Esophagus muscularis mucosa (tissue), 4 donors: Measurements from ENCODE around the gene PXMP4. TPM values are rescaled to one million over a fixed set of nuclear protein-coding genes. Genes with fewer than 3 reads are reported as not detected.

Source experiments
- DNase-seq: peaks from one replicate; pipeline ENCODE4 v3.0.0-alpha.2; 2017; ENCODE audit errors: extremely low spot score
- H3K27ac ChIP-seq, 4 donors: fragments of 200-600 bp; sonication (generic); replicated peaks in 1 of 4; 1 replicate in 3 of 4; 2 replicates in 1 of 4; pipeline ENCODE4 v1.5.1; 2016 to 2019; ENCODE audit warnings: mild to moderate bottlenecking in 1 of 4
- H3K27me3 ChIP-seq, 4 donors: fragments of 200-600 bp; sonication (generic); one replicate each; pipeline versions ENCODE4 v1.5.1 to v1.6.0; 2016 to 2019
- H3K36me3 ChIP-seq, 4 donors: fragments of 200-600 bp; sonication (generic); one replicate each; pipeline ENCODE4 v1.5.1; 2016 to 2019
- H3K4me1 ChIP-seq, 4 donors: fragments of 200-600 bp; sonication (generic); one replicate each; pipeline ENCODE4 v1.5.1; 2016 to 2019
- H3K4me3 ChIP-seq, 4 donors: fragments of 200-600 bp; sonication (generic); 1 replicate in 2 of 4; 2 replicates in 2 of 4; pipeline ENCODE4 v1.5.1; 2016 to 2019; ENCODE audit warnings: mild to moderate bottlenecking in 4 of 4, moderate library complexity in 1 of 4
- H3K9me3 ChIP-seq, 4 donors: fragments of 200-600 bp; sonication (generic); 1 replicate in 3 of 4; 2 replicates in 1 of 4; pipeline ENCODE4 v1.5.1; 2016 to 2019
- CTCF ChIP-seq, 3 experiments: fragments of 200-600 bp in 2 of 3; fragments of 450-650 bp in 1 of 3; sonication (generic) in 2 of 3; IDR thresholded peaks; one replicate each; pipeline ENCODE4 v1.5.1; 2017 to 2019; ENCODE audit warnings: antibody characterized with exemption in 3 of 3, mild to moderate bottlenecking in 2 of 3, moderate library complexity in 1 of 3
- EP300 ChIP-seq: sonication (generic); formaldehyde crosslinking; IDR thresholded peaks from one replicate; pipeline ENCODE4 v1.6.1; 2017; ENCODE audit warnings: antibody characterized with exemption
- POLR2A ChIP-seq: fragments of 450-650 bp; IDR thresholded peaks from one replicate; pipeline ENCODE4 v1.6.1; 2017; ENCODE audit warnings: antibody characterized with exemption, moderate library complexity, mild to moderate bottlenecking, low read depth
- POLR2AphosphoS5 ChIP-seq, 2 donors: sonication (generic); formaldehyde crosslinking; IDR thresholded peaks; one replicate each; pipeline ENCODE4 v1.6.1; 2017; ENCODE audit warnings: antibody characterized with exemption in 2 of 2
- WGBS: methylation state at CpG from one replicate; pipeline ENCODE4 v1.1.5; 2018; 5-methylcytosine and 5-hydroxymethylcytosine counted together
- intact Hi-C: fragments of 100-400 bp; cut with DNase I; formaldehyde crosslinking; loops from one replicate; pipeline ENCODE4 v1.15.1; 2023
- total RNA-seq, 4 donors: library from RNA; depleted of rRNA; stranded (reverse); fragments of >200 nt; gene quantifications; one replicate each; pipeline versions ENCODE4 v1.1.0 to v1.2.1, GENCODE V29; 2016

PXMP4 gene
- total RNA-seq, 4 donors from 2014 or later, result 4.5 to 13.0 (median 9.2) TPM

- Histone ChIP-seq H3K27me3 (no peaks in the 10 kb centered on the region), H3K4me1 (peaks cover 29 to 40% (median 36%) of the 10 kb centered on the region in 4 donors), H3K9me3 (no peaks in the 10 kb centered on the region), H3K4me3 (peak within 1 kb of the TSS; percentile 75 to 94 (median 82)), H3K36me3 (peaks cover 11 to 36% (median 32%) of the 10 kb centered on the region in 4 donors), H3K27ac (peak within 1 kb of the TSS; percentile 87 to 96 (median 92))
- no peak for TF ChIP-seq POLR2AphosphoS5 (IDR thresholded peaks at IDR 0.05)
- TF ChIP-seq POLR2A, result no peak
- TF ChIP-seq EP300, result no peak
- no peak for TF ChIP-seq CTCF (IDR thresholded peaks at IDR 0.05)
- DNase-seq, result no peak
- WGBS, result 97% methylated on average over 10 of the region's 10 CpGs
- intact Hi-C loops, result no loop called here
Measured at GRCh38 chr20:33662172-33662571, 57.9 kb downstream of the PXMP4 start, which contains the start of gene C20orf144. C20orf144 (plus strand) TSS chr20:33662327; CDS start chr20:33662346, 19 bp downstream.

GRCh38 chr20:33660685-33661058 lies 59.4 kb downstream of the PXMP4 start:
- H3K9me3 ChIP-seq, result no peaks in the 10 kb centered on the region
- H3K4me3 ChIP-seq, result no peak overlapping the region
- peaks cover 19 to 28% (median 23%) of the 10 kb centered on the region in 4 donors for H3K4me1 ChIP-seq
- peaks cover 12 to 47% (median 38%) of the 10 kb centered on the region in 4 donors for H3K36me3 ChIP-seq
- H3K27ac ChIP-seq, result no peak overlapping the region
- no peaks in the 10 kb centered on the region for H3K27me3 ChIP-seq
- WGBS, result 90% methylated on average over 7 of the region's 7 CpGs
- no peak for TF ChIP-seq POLR2AphosphoS5 (IDR thresholded peaks at IDR 0.05)
- no peak for TF ChIP-seq CTCF (IDR thresholded peaks at IDR 0.05)
- TF ChIP-seq POLR2A, result no peak
- no peak for TF ChIP-seq EP300
- no peak for DNase-seq
- intact Hi-C loops, result no loop called here

DNA sequence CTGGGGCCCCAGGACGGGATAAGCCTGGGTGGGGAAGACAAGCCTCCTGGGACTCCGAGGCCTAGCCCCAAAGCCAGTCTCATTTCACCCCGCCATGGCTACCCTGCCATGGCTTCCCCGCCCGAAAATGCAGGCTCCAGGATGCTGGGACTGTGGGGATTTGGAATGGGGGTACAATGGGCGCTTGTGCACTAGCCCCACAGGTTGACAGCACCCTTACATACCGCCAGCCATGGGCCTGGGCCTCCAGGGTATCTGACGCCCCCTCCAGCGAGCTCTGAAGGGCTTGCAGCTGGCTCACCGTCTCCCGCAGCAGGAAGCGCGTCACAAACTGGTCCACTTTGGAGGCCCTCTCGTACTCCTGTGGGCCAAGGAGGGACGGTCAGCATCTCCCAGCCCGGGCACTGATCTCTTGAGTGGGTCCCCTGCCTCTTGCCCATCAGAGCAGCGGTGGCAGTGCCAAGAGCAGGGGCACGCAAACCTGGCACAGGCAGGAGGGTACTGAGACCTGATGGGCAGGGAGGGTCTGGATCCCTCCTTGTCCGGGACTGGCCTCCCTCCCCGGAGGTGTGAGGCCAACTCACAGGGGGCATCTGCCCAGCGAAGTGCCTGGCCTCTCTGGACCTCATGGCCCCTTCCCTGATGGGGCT lies 60.0 kb downstream of the PXMP4 start:
- DNase-seq, result no peak
- WGBS, result 88% methylated on average over 16 of the region's 21 CpGs
- no peak overlapping the region for H3K4me3 ChIP-seq
- H3K9me3 ChIP-seq, result no peaks in the 10 kb centered on the region
- peaks cover 18 to 25% (median 22%) of the 10 kb centered on the region in 4 donors for H3K4me1 ChIP-seq
- intact Hi-C loops, result no loop called here
- no peaks in the 10 kb centered on the region for H3K27me3 ChIP-seq
- H3K27ac ChIP-seq, result no peak overlapping the region
- peaks cover 12 to 47% (median 38%) of the 10 kb centered on the region in 4 donors for H3K36me3 ChIP-seq
- no peak for TF ChIP-seq EP300
- no peak for TF ChIP-seq POLR2AphosphoS5 (IDR thresholded peaks at IDR 0.05)
- no peak for TF ChIP-seq CTCF (IDR thresholded peaks at IDR 0.05)
- TF ChIP-seq POLR2A, result no peak

DNA sequence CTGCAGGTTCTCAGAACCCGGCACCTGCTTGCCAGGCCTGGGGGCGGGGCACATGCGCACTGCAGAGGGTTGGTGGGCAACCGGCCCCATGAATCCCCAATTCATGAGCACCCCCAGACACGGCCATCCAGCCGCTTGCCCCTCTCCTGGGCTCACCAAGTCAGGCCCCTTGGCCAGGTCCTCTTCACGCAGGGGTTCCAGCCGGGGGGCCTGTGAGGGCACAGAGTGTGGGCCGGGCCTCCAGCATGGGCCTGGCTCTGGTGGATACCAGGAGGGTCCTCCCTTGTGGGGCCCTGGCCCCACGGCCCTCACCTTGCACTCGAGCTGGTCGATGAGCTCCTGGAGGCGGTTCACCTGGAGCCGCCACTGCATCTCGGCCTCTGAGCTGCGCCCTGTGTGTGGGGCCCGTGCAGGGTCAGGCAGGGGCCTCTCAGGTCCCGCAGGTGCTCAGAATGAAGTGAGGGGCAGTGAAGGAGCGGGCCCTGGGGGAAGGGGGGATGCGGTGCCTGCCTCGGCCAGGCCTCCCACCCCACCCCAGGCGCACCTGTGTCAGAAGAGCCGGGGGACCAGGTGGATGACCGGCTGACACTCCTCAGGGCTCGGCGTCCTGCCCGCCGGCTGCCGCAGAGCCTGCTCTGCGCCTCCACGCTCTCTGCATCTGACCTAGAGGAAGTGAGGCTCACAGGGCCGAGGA lies 60.6 kb downstream of the PXMP4 start:
- no peak for DNase-seq

More for the DNA sequence above, 60.6 kb downstream of the PXMP4 start:
- TF ChIP-seq EP300 (no peak), POLR2A (no peak), CTCF (IDR thresholded peaks at IDR 0.05) (no peak), POLR2AphosphoS5 (IDR thresholded peaks at IDR 0.05) (no peak)
- intact Hi-C loops, result no loop called here
- 92% methylated on average over 17 of the region's 32 CpGs for WGBS
- Histone ChIP-seq H3K36me3 (peaks cover 12 to 47% (median 38%) of the 10 kb centered on the region in 4 donors), H3K4me1 (peaks cover 16 to 20% (median 18%) of the 10 kb centered on the region in 4 donors), H3K4me3 (no peak overlapping the region), H3K9me3 (no peaks in the 10 kb centered on the region), H3K27ac (no peak overlapping the region), H3K27me3 (no peaks in the 10 kb centered on the region)
